Keratinocyte (primary cell): ENCODE data around the gene BRSK1.

ENCODE experiments used
- EZH2 ChIP-seq: IDR thresholded peaks from one replicate; pipeline ENCODE4 v1.6.1; 2012; ENCODE audit warnings: inconsistent platforms, mild to moderate bottlenecking, low read length, moderate library complexity
- TF ChIP-seq, protein P1 (sequence below), 3 experiments: IDR thresholded peaks in 1 of 3; conservative IDR thresholded peaks in 1 of 3; optimal IDR thresholded peaks in 1 of 3; 2 replicates in 2 of 3; 3 replicates in 1 of 3; pipeline versions ENCODE3 to v1.5.1; 2011; ENCODE audit warnings: low read length in 3 of 3, mild to moderate bottlenecking in 3 of 3, moderate library complexity in 2 of 3, control low read depth in 1 of 3, inconsistent platforms in 1 of 3; ENCODE audit not compliant: insufficient read depth in 2 of 3; ENCODE audit errors: extremely low read depth in 1 of 3

DNA sequence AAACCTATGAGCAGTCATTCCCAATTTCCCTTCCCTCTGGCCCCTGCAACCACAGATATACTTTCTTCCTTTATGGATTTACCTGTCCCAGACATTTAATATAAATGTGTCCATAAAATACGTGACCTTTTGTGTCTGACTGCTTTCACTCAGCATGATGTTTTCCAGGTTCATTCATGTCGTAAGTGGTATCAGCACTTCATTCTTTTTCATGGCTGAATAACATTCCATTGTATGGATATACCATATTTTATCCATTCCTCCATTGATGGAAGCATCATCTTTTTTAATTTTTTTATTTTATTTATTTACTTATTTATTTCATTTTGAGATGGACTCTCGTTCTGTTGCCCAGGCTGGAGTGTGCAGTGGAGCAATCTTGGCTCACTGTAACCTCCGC lies 17.0 kb upstream of the BRSK1 start:
- TF ChIP-seq, protein P1, sequence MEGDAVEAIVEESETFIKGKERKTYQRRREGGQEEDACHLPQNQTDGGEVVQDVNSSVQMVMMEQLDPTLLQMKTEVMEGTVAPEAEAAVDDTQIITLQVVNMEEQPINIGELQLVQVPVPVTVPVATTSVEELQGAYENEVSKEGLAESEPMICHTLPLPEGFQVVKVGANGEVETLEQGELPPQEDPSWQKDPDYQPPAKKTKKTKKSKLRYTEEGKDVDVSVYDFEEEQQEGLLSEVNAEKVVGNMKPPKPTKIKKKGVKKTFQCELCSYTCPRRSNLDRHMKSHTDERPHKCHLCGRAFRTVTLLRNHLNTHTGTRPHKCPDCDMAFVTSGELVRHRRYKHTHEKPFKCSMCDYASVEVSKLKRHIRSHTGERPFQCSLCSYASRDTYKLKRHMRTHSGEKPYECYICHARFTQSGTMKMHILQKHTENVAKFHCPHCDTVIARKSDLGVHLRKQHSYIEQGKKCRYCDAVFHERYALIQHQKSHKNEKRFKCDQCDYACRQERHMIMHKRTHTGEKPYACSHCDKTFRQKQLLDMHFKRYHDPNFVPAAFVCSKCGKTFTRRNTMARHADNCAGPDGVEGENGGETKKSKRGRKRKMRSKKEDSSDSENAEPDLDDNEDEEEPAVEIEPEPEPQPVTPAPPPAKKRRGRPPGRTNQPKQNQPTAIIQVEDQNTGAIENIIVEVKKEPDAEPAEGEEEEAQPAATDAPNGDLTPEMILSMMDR (optimal IDR thresholded peaks at IDR 0.05 in 1 of 3, IDR thresholded peaks at IDR 0.05 in 1 of 3, conservative IDR thresholded peaks at IDR 0.05 in 1 of 3; ENCODE audit: extremely low read depth in 1 of 3, insufficient read depth in 2 of 3, low read length in 3 of 3): no peak
- TF ChIP-seq EZH2: no peak
